GM12878 (cell line): ENCODE data around the gene KLF9. TPM values are rescaled to one million over a fixed set of nuclear protein-coding genes. Genes with fewer than 3 reads are reported as not detected.

ENCODE experiments used
- ATAC-seq: fragments of 200-7000 bp; cut with Tn5 transposase; 3 replicates; pipeline ENCODE4 v1.9.1; 2020; ENCODE audit warnings: mild to moderate bottlenecking, moderate library complexity
- BruUV-seq: library from RNA; stranded (reverse); fragments of 400-500 nt; replicated peaks from 2 replicates; lab custom pipeline; 2021; lab: Mats Ljungman, UMichigan
- CTCF ChIA-PET: fragments of 300-600 bp; sonication (Branson Sonifier 250); formaldehyde crosslinking; extraction: SDS; loops from one replicate; lab custom pipeline; 2021; ENCODE audit warnings: inconsistent platforms; lab: Yijun Ruan, JAX
- POLR2A ChIA-PET: fragments of 350-600 bp; formaldehyde crosslinking; extraction: SDS; loops from one replicate; lab custom pipeline; 2021; ENCODE audit warnings: inconsistent platforms; lab: Charles Lee
- RAD21 ChIA-PET: fragments of 300-600 bp; sonication (Branson Sonifier 250); formaldehyde crosslinking; loops from one replicate; lab custom pipeline; 2023; ENCODE audit warnings: antibody characterized with exemption; ENCODE audit not compliant: unreplicated experiment; lab: Charles Lee
- SMC1A ChIA-PET: fragments of 300-600 bp; sonication (Branson Sonifier 250); formaldehyde crosslinking; loops from one replicate; lab custom pipeline; 2023; ENCODE audit not compliant: unreplicated experiment, uncharacterized antibody; lab: Charles Lee
- DNase-seq: peaks from one replicate; pipeline ENCODE4 v3.0.0-alpha.2; 2011; ENCODE audit warnings: low read depth, low spot score
- FAIRE-seq: peaks from 3 replicates; lab custom pipeline; 2011; peaks lifted over from hg19 to GRCh38; lab: Jason Lieb, UNC
- H2AFZ ChIP-seq: 2 replicates; pipeline ENCODE4 v1.6.0; 2011; ENCODE audit warnings: low read depth, low read length, control low read depth; ENCODE audit not compliant: control insufficient read depth
- H3K27ac ChIP-seq: 2 replicates; pipeline ENCODE4 v1.5.1; 2011; ENCODE audit warnings: control low read depth; ENCODE audit not compliant: control insufficient read depth, insufficient read depth
- H3K27me3 ChIP-seq, 2 experiments: replicated peaks in 1 of 2; 2 replicates each; pipeline versions ENCODE4 v1.6.0 to v1.6.1; 2011; ENCODE audit warnings: low read length in 1 of 2; ENCODE audit not compliant: control insufficient read depth in 2 of 2, insufficient read depth in 2 of 2
- H3K36me3 ChIP-seq, 2 experiments: 2 replicates each; pipeline ENCODE4 v1.5.1; 2011; ENCODE audit warnings: low read length in 1 of 2; ENCODE audit not compliant: control insufficient read depth in 2 of 2, insufficient read depth in 2 of 2
- H3K4me1 ChIP-seq: 2 replicates; pipeline ENCODE4 v1.6.1; 2011; ENCODE audit warnings: mild to moderate bottlenecking, low read length, moderate library complexity, mixed read lengths; ENCODE audit not compliant: control insufficient read depth, insufficient read depth
- H3K4me2 ChIP-seq: 2 replicates; pipeline ENCODE4 v1.6.0; 2011; ENCODE audit warnings: control low read depth; ENCODE audit not compliant: control insufficient read depth, insufficient read depth
- H3K4me3 ChIP-seq: fragments of 200-600 bp; sonication (generic); 2 replicates; pipeline ENCODE4 v1.5.1; 2016
- H3K79me2 ChIP-seq: 2 replicates; pipeline ENCODE4 v1.6.0; 2011; ENCODE audit warnings: low read length; ENCODE audit not compliant: control insufficient read depth, insufficient read depth
- H3K9ac ChIP-seq: 2 replicates; pipeline ENCODE4 v1.8.0; 2011; ENCODE audit warnings: low read length, control low read depth, mixed read lengths; ENCODE audit not compliant: control insufficient read depth, insufficient read depth
- H3K9me3 ChIP-seq: replicated peaks from 3 replicates; pipeline ENCODE4 v1.5.1; 2011; ENCODE audit warnings: mild to moderate bottlenecking, low read length; ENCODE audit not compliant: control insufficient read depth, insufficient read depth
- H4K20me1 ChIP-seq: 2 replicates; pipeline ENCODE4 v1.6.0; 2011; ENCODE audit not compliant: control insufficient read depth, insufficient read depth
- BHLHE40 ChIP-seq, 2 experiments: fragments of 450-650 bp in 1 of 2; IDR thresholded peaks; 2 replicates each; pipeline ENCODE4 v1.6.1; 2011 to 2017; ENCODE audit warnings: low read depth in 2 of 2, borderline replicate concordance in 1 of 2, improper control_type of control experiment in 1 of 2, low read length in 1 of 2, mild to moderate bottlenecking in 1 of 2
- CREB1 ChIP-seq: IDR thresholded peaks from 2 replicates; pipeline ENCODE4 v1.6.1; 2012; ENCODE audit warnings: low read depth, mild to moderate bottlenecking, inconsistent platforms
- ESRRA ChIP-seq: IDR thresholded peaks from 2 replicates; pipeline ENCODE4 v1.6.1; 2012; ENCODE audit warnings: mild to moderate bottlenecking, low read length, improper control_type of control experiment
- FOXM1 ChIP-seq: IDR thresholded peaks from 2 replicates; pipeline ENCODE4 v1.6.1; 2012; ENCODE audit warnings: low read depth, mild to moderate bottlenecking, inconsistent platforms, low read length, moderate library complexity
- GABPA ChIP-seq: IDR thresholded peaks from 2 replicates; pipeline ENCODE4 v1.6.1; 2014; ENCODE audit warnings: antibody characterized with exemption, low read depth, mild to moderate bottlenecking, inconsistent platforms
- IKZF2 ChIP-seq, 2 experiments: fragments of 450-650 bp; IDR thresholded peaks; 2 replicates each; pipeline ENCODE4 v1.6.1; 2017; ENCODE audit warnings: mild to moderate bottlenecking in 2 of 2, moderate library complexity in 2 of 2
- KAT2A ChIP-seq: conservative IDR thresholded peaks from 2 replicates; pipeline ENCODE4 v1.6.1; 2011; ENCODE audit warnings: low read depth, low read length; ENCODE audit not compliant: control insufficient read depth
- KDM1A ChIP-seq: fragments of 200-600 bp; sonication (generic); IDR thresholded peaks from 2 replicates; pipeline ENCODE4 v1.6.1; 2016; ENCODE audit warnings: borderline replicate concordance
- MEF2B ChIP-seq: fragments of 450-650 bp; IDR thresholded peaks from 2 replicates; pipeline ENCODE4 v1.6.1; 2018; ENCODE audit warnings: mild to moderate bottlenecking, moderate library complexity; ENCODE audit not compliant: partially characterized antibody, poor library complexity, severe bottlenecking
- PAX5 ChIP-seq: IDR thresholded peaks from 2 replicates; pipeline ENCODE4 v1.6.1; 2011; ENCODE audit warnings: low read depth, low read length, borderline replicate concordance
- PKNOX1 ChIP-seq: fragments of 450-650 bp; IDR thresholded peaks from 2 replicates; pipeline ENCODE4 v1.6.1; 2016; ENCODE audit warnings: mild to moderate bottlenecking
- YY1 ChIP-seq: IDR thresholded peaks from 2 replicates; pipeline ENCODE4 v1.6.1; 2011; ENCODE audit warnings: low read depth, mild to moderate bottlenecking, low read length
- ZBTB33 ChIP-seq: fragments of 450-650 bp; IDR thresholded peaks from 2 replicates; pipeline ENCODE4 v1.6.1; 2017; ENCODE audit warnings: mild to moderate bottlenecking
- WGBS: methylation state at CpG from one replicate; pipeline ENCODE4 v1.1.6; 2016; ENCODE audit warnings: low lambda C conversion rate; ENCODE audit not compliant: insufficient replicate concordance, insufficient coverage; ENCODE audit errors: missing lambda C conversion rate; 5-methylcytosine and 5-hydroxymethylcytosine counted together
- in situ Hi-C: fragments of 300-500 bp; cut with MboI; formaldehyde crosslinking; loops from 9 replicates; pipeline ENCODE4 v1.14.3; 2018; ENCODE audit warnings: mixed read lengths
- intact Hi-C: fragments of 100-400 bp; cut with micrococcal nuclease; formaldehyde crosslinking; loops from one replicate; pipeline ENCODE4 v1.14.2; 2022; ENCODE audit not compliant: unreplicated experiment
- polyA plus RNA-seq, 11 experiments: library from polyadenylated mRNA; depleted of rRNA in 4 of 11; unstranded in 6 of 11; stranded (reverse) in 5 of 11; fragments of >200 nt; fragmentation: Nextera tagmentation in 4 of 11; fragmentation: Illumina TruSeq in 1 of 11; extraction: Ambion mirVana in 4 of 11; extraction: Trizol in 1 of 11; gene quantifications; 1 replicate in 1 of 11; 2 replicates in 10 of 11; pipeline versions ENCODE4 v1.2.1 to v1.2.3, GENCODE V29; 2011 to 2016; ENCODE audit warnings: inconsistent platforms in 2 of 11, missing spikeins in 2 of 11, low read depth in 1 of 11
- total RNA-seq, 4 experiments: library from RNA; depleted of rRNA in 3 of 4; stranded (reverse); fragments of >200 nt in 3 of 4; fragmentation: Illumina TruSeq in 1 of 4; extraction: Trizol in 1 of 4; gene quantifications; 2 replicates each; pipeline versions ENCODE4 v1.2.1 to v1.2.3, GENCODE V29; 2013 to 2021

The KLF9 gene
- total and polyA plus RNA-seq, 10 of the 15 experiments (the other 5 are each of a cell fraction or from before 2014, with no cell fraction given): 0.09 to 0.96 (median 0.83) TPM

- Histone ChIP-seq H3K27me3 (no peaks in the 10 kb centered on the region), H2AFZ (no peak overlapping the region), H3K4me2 (no peak overlapping the region), H3K4me1 (no peaks in the 10 kb centered on the region), H3K79me2 (no peaks in the 10 kb centered on the region), H3K9ac (no peak overlapping the region), H3K36me3 (peaks cover 0 to 14% of the 10 kb centered on the region in 2 experiments; a peak in 1 of 4 replicates), H3K9me3 (no peaks in the 10 kb centered on the region), H3K4me3 (no peak overlapping the region), H3K27ac (no peak overlapping the region), H4K20me1 (no peaks in the 10 kb centered on the region)
- in situ Hi-C loops (loop anchor here (5.0 kb wide), 1 partner anchor 140 kb away; no protein-coding TSS in a partner anchor), intact Hi-C loops (no loop called here)
- WGBS: 100% methylated on average over 2 of the region's 2 CpGs
- ChIA-PET CTCF (interaction anchor here (1.1 to 2.9 kb wide), 3 partner anchors 46 to 293 kb away, joined by 3 to 11 read pairs (median 4); no protein-coding TSS in a partner anchor), POLR2A (no interaction called here), SMC1A (interaction anchor here (0.7 kb wide), 1 partner anchor 252 kb away, joined by 3 read pairs; no protein-coding TSS in a partner anchor), RAD21 (interaction anchor here (1.0 kb wide), 1 partner anchor 255 kb away, joined by 3 read pairs; no protein-coding TSS in a partner anchor)
- TF ChIP-seq GABPA (no peak), KAT2A (no peak), PKNOX1 (no peak), KDM1A (no peak), IKZF2 (IDR thresholded peaks at IDR 0.05) (no peak), MEF2B (no peak), BHLHE40 (IDR thresholded peaks at IDR 0.05; ENCODE audit: borderline replicate concordance in 1 of 2, low read depth in 2 of 2, low read length in 1 of 2) (no peak), ZBTB33 (no peak), PAX5 (no peak), ESRRA (no peak), CREB1 (no peak), YY1 (no peak), FOXM1 (no peak)
- no TSS peak for BruUV-seq
- ATAC-seq: no peak
- no peak for DNase-seq
- FAIRE-seq: no peak
Measured at GRCh38 chr9:70347046-70347445, 67.4 kb downstream of the KLF9 start.
